Measurements from ENCODE around the gene CALHM6. TPM values are rescaled to one million over a fixed set of nuclear protein-coding genes. Genes with fewer than 3 reads are reported as not detected.
A peak's percentile ranks its signal among the peaks of the same experiment; 100 is the strongest.

Gene CALHM6
- polyA plus RNA-seq, 3 donors: 47.7 to 367 (median 261) TPM

GRCh38 chr6:116456927-116457326 is 4.2 kb upstream of the CALHM6 start:
- Histone ChIP-seq H3K27me3 (ENCODE audit: control insufficient read depth in 2 of 2, insufficient read depth in 2 of 2, low read length in 2 of 2) (no peaks in the 10 kb centered on the region), H4K20me1 (ENCODE audit: insufficient read depth, low read length) (no peaks in the 10 kb centered on the region), H3K9me3 (replicated peaks in 1 of 2; ENCODE audit: control insufficient read depth in 1 of 2, insufficient read depth in 1 of 2, low read length in 2 of 2) (no peaks in the 10 kb centered on the region), H2AFZ (ENCODE audit: insufficient read depth, low read depth, low read length, poor library complexity, severe bottlenecking) (no peak overlapping the region), H3K4me3 (replicated peaks in 1 of 3; ENCODE audit: low read depth in 2 of 3, low read length in 3 of 3) (no peak overlapping the region), H3K4me1 (ENCODE audit: control insufficient read depth in 1 of 2, insufficient read depth in 2 of 2, low read length in 2 of 2) (peaks cover 30 to 49% of the 10 kb centered on the region in 2 donors), H3K9ac (ENCODE audit: insufficient read depth, low read length, poor library complexity, severe bottlenecking) (no peak overlapping the region), H3K4me2 (replicated peaks; ENCODE audit: extremely low read depth, low read length, poor library complexity, severe bottlenecking) (no peak overlapping the region), H3K36me3 (replicated peaks in 1 of 2; ENCODE audit: control insufficient read depth in 1 of 2, insufficient read depth in 2 of 2, low read length in 2 of 2) (no peaks in the 10 kb centered on the region), H3K27ac (ENCODE audit: low read depth in 1 of 2, low read length in 2 of 2) (no peak overlapping the region), H3K79me2 (ENCODE audit: insufficient read depth, low read length) (no peaks in the 10 kb centered on the region)
- no peak for TF ChIP-seq CTCF (IDR thresholded peaks at IDR 0.05)
- Mint-ChIP-seq H3K4me3 (no peak overlapping the region), H3K9me3 (peaks cover 0 to 1% (median 0%) of the 10 kb centered on the region in 7 donors), H3K27me3 (ENCODE audit: low read depth in 3 of 3) (peaks cover 0 to 3% (median 2%) of the 10 kb centered on the region in 3 donors), H3K36me3 (peaks cover 0 to 7% of the 10 kb centered on the region in 2 donors), H3K27ac (peak overlapping the region in 2 of 7 donors; percentile 11 to 54), H3K4me1 (peaks cover 45% of the 10 kb centered on the region)
- WGBS (ENCODE audit: insufficient coverage): 80% methylated on average over 1 of the region's 2 CpGs
- DNase-seq: no peak
- intact Hi-C loops (cut with micrococcal nuclease): no loop called here

- Histone ChIP-seq H3K27ac (ENCODE audit: low read depth in 1 of 2, low read length in 2 of 2) (no peak overlapping the region), H4K20me1 (ENCODE audit: insufficient read depth, low read length) (no peaks in the 10 kb centered on the region), H3K36me3 (replicated peaks in 1 of 2; ENCODE audit: control insufficient read depth in 1 of 2, insufficient read depth in 2 of 2, low read length in 2 of 2) (no peaks in the 10 kb centered on the region), H3K9me3 (replicated peaks in 1 of 2; ENCODE audit: control insufficient read depth in 1 of 2, insufficient read depth in 1 of 2, low read length in 2 of 2) (no peaks in the 10 kb centered on the region), H3K9ac (ENCODE audit: insufficient read depth, low read length, poor library complexity, severe bottlenecking) (no peak overlapping the region), H2AFZ (ENCODE audit: insufficient read depth, low read depth, low read length, poor library complexity, severe bottlenecking) (no peak overlapping the region), H3K4me2 (replicated peaks; ENCODE audit: extremely low read depth, low read length, poor library complexity, severe bottlenecking) (no peak overlapping the region), H3K27me3 (ENCODE audit: control insufficient read depth in 2 of 2, insufficient read depth in 2 of 2, low read length in 2 of 2) (no peaks in the 10 kb centered on the region), H3K4me3 (replicated peaks in 1 of 3; ENCODE audit: low read depth in 2 of 3, low read length in 3 of 3) (no peak overlapping the region), H3K4me1 (ENCODE audit: control insufficient read depth in 1 of 2, insufficient read depth in 2 of 2, low read length in 2 of 2) (peaks cover 33 to 49% of the 10 kb centered on the region in 2 donors), H3K79me2 (ENCODE audit: insufficient read depth, low read length) (peaks cover 12% of the 10 kb centered on the region)
- no peak overlapping the region for H3K4me3 Mint-ChIP-seq
- no peak for DNase-seq
- peaks cover 3 to 9% of the 10 kb centered on the region in 2 donors for H3K36me3 Mint-ChIP-seq
- TF ChIP-seq CTCF (IDR thresholded peaks at IDR 0.05): no peak
- peaks cover 46% of the 10 kb centered on the region for H3K4me1 Mint-ChIP-seq
- peak overlapping the region in 1 of 7 donors; percentile 9 for H3K27ac Mint-ChIP-seq
- peaks cover 0 to 3% (median 2%) of the 10 kb centered on the region in 3 donors for H3K27me3 Mint-ChIP-seq (ENCODE audit: low read depth in 3 of 3)
- 99% methylated on average over 8 of the region's 9 CpGs for WGBS (ENCODE audit: insufficient coverage)
- peaks cover 0 to 1% (median 0%) of the 10 kb centered on the region in 7 donors for H3K9me3 Mint-ChIP-seq
- intact Hi-C loops (cut with micrococcal nuclease): no loop called here
Observed at GRCh38 chr6:116458264-116458663, 2.9 kb upstream of the CALHM6 start.
